Retinal pigment epithelial cell (primary cell): Measurements from ENCODE around the gene ZNF180.

Source experiments
- DNase-seq: peaks from one replicate; pipeline ENCODE4 v3.0.0-alpha.2; 2010; ENCODE audit warnings: low read depth
- H3K4me3 ChIP-seq: 2 replicates; pipeline ENCODE4 v1.5.1; 2011; ENCODE audit warnings: mild to moderate bottlenecking, low read length, control low read depth, moderate library complexity
- CTCF ChIP-seq: conservative IDR thresholded peaks from 2 replicates; pipeline ENCODE4 v1.5.1; 2011; ENCODE audit warnings: low read depth, low read length, control low read depth, inconsistent platforms

ZNF180 gene

GRCh38 chr19:44499962-44500949 lies at the start of gene ZNF180:
Gene ZNF180, minus strand, starts transcription at chr19:44500522. Its CDS starts 3,188 bp downstream, at chr19:44497334.
- peak; percentile 50 for TF ChIP-seq CTCF
- DNase-seq, result peak; percentile 77
- H3K4me3 ChIP-seq, result peak within 1 kb of the TSS; percentile 87

DNA sequence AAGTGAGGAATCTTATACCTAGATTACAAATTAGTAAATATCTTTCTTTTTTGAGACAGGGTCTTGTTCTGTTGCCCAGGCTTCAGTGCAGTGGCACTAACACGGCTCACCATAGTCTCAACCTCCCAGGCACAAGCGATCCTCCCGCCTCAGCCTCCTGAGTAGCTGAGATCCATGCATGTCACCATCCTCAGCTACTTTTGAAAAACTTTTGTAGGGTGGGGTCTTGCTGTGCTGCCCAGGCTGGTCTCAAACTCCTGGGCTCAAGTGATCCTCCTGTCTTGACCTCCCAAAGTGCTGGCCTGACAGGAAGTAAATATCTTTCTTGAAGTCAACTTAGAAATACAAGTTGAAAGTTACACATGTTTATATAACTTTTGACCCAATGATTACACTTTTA lies 49.2 kb upstream of the ZNF180 start:
- no peak for DNase-seq
- TF ChIP-seq CTCF, result no peak
- H3K4me3 ChIP-seq, result no peak overlapping the region

- no peak for TF ChIP-seq CTCF
- H3K4me3 ChIP-seq, result no peak overlapping the region
- no peak for DNase-seq
These were observed 48.4 kb upstream of the ZNF180 start for GRCh38 chr19:44548736-44549135.

- TF ChIP-seq CTCF, result no peak
- no peak for DNase-seq
- H3K4me3 ChIP-seq, result no peak overlapping the region
These were observed 43.7 kb upstream of the ZNF180 start for GRCh38 chr19:44544031-44544430.

- DNase-seq, result no peak
- H3K4me3 ChIP-seq, result no peak overlapping the region
- TF ChIP-seq CTCF, result no peak
These were observed 42.3 kb upstream of the ZNF180 start for GRCh38 chr19:44542671-44543070.

DNA sequence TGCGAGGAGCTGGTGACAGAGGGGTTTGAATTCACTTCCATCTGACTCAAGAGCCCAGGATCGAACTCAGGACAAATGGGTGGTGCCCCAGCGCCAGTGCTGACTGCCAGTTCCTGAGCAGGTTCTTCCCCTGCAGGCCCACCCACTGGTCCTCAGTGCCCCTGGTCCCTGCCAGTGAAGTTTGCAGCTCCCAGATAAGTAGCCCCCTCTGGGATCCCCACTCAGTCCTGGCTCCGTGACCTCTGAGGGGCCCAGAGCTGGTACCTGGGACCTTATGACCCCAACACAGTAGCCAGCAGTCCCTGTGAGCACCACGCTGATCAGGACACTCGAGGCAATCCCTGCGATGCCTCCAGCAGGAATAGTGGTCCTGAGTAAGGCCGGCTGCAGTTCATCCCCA lies 40.4 kb upstream of the ZNF180 start:
- H3K4me3 ChIP-seq, result no peak overlapping the region
- no peak for TF ChIP-seq CTCF
- no peak for DNase-seq

- no peak for TF ChIP-seq CTCF
- H3K4me3 ChIP-seq, result no peak overlapping the region
- DNase-seq, result no peak
These were observed 39.7 kb upstream of the ZNF180 start for GRCh38 chr19:44539991-44540390.
